HepG2 (cell line): Measurements from ENCODE around the gene CGB8. TPM values are rescaled to one million over a fixed set of nuclear protein-coding genes. Genes with fewer than 3 reads are reported as not detected.

Source experiments
- ATAC-seq: fragments of 200-7000 bp; cut with Tn5 transposase; 3 replicates; pipeline ENCODE4 v1.9.1; 2020; ENCODE audit warnings: mild to moderate bottlenecking, moderate library complexity
- BruUV-seq: library from RNA; stranded (reverse); fragments of 400-500 nt; replicated peaks from 2 replicates; lab custom pipeline; 2021; lab: Mats Ljungman, UMichigan
- CTCF ChIA-PET: fragments of 300-600 bp; formaldehyde crosslinking; extraction: SDS; loops from one replicate; lab custom pipeline; 2021; ENCODE audit warnings: low total read pairs, inconsistent platforms, low intra/inter-chr PET ratio; lab: Yijun Ruan, JAX
- POLR2A ChIA-PET: fragments of 350-600 bp; sonication (Branson Sonifier 250); formaldehyde crosslinking; loops from one replicate; lab custom pipeline; 2020; ENCODE audit warnings: antibody characterized with exemption, inconsistent platforms; lab: Yijun Ruan, JAX
- DNase-seq: peaks from one replicate; pipeline ENCODE4 v3.0.0-alpha.2; 2015; ENCODE audit warnings: low spot score
- FAIRE-seq: peaks from 3 replicates; lab custom pipeline; 2011; peaks lifted over from hg19 to GRCh38; lab: Jason Lieb, UNC
- H2AFZ ChIP-seq: one replicate; pipeline ENCODE4 v1.6.1; 2011; ENCODE audit warnings: low read length, inconsistent platforms
- H3K27ac ChIP-seq: fragments of 300-600 bp; 3 replicates; pipeline ENCODE4 v1.8.0; 2011; ENCODE audit warnings: mixed run types, mild to moderate bottlenecking, mixed read lengths, low read length, inconsistent platforms; ENCODE audit not compliant: insufficient read depth; ENCODE audit errors: extremely low read length
- H3K27me3 ChIP-seq, 2 experiments: fragments of 200-600 bp in 1 of 2; 2 replicates in 1 of 2; 3 replicates in 1 of 2; pipeline versions ENCODE4 v1.6.0 to v1.8.0; 2011; ENCODE audit warnings: low read length in 2 of 2, mild to moderate bottlenecking in 2 of 2, moderate library complexity in 2 of 2, inconsistent platforms in 1 of 2; ENCODE audit not compliant: insufficient read depth in 2 of 2, control insufficient read depth in 1 of 2
- H3K36me3 ChIP-seq, 2 experiments: fragments of 200-600 bp in 1 of 2; replicated peaks in 1 of 2; 2 replicates in 1 of 2; 3 replicates in 1 of 2; pipeline versions ENCODE4 v1.5.1 to v1.8.0; 2011; ENCODE audit warnings: low read length in 2 of 2, inconsistent platforms in 1 of 2; ENCODE audit not compliant: insufficient read depth in 2 of 2, control insufficient read depth in 1 of 2
- H3K4me1 ChIP-seq: 2 replicates; pipeline ENCODE4 v1.5.1; 2012; ENCODE audit warnings: low read length, inconsistent platforms; ENCODE audit not compliant: insufficient read depth
- H3K4me2 ChIP-seq: 2 replicates; pipeline ENCODE4 v1.6.0; 2011; ENCODE audit warnings: low read depth, low read length, inconsistent platforms
- H3K4me3 ChIP-seq, 3 experiments: fragments of 200-600 bp in 1 of 3; sonication (generic), shearing (Covaris generic) in 1 of 3; replicated peaks in 1 of 3; 2 replicates each; pipeline ENCODE4 v1.5.1; 2011 to 2016; ENCODE audit warnings: low read length in 3 of 3, inconsistent platforms in 2 of 3, low read depth in 2 of 3, mild to moderate bottlenecking in 2 of 3, control low read depth in 1 of 3, mixed read lengths in 1 of 3; ENCODE audit not compliant: insufficient read depth in 1 of 3
- H3K79me2 ChIP-seq: one replicate; pipeline ENCODE4 v1.6.1; 2011; ENCODE audit warnings: low read length, inconsistent platforms; ENCODE audit not compliant: insufficient read depth
- H3K9ac ChIP-seq: 2 replicates; pipeline ENCODE4 v1.6.0; 2011; ENCODE audit warnings: mild to moderate bottlenecking, low read depth, low read length, inconsistent platforms; ENCODE audit not compliant: insufficient read depth
- H3K9me3 ChIP-seq: 2 replicates; pipeline ENCODE4 v1.5.1; 2012; ENCODE audit warnings: mild to moderate bottlenecking, low read length
- H4K20me1 ChIP-seq: 2 replicates; pipeline ENCODE4 v1.6.0; 2011; ENCODE audit warnings: inconsistent platforms, mild to moderate bottlenecking, low read length, moderate library complexity; ENCODE audit not compliant: insufficient read depth
- ASH2L ChIP-seq: fragments of 300-600, 200-600 bp; sonication (generic); IDR thresholded peaks from 2 replicates; pipeline ENCODE4 v1.7.0; 2017; ENCODE audit warnings: low read depth, mild to moderate bottlenecking, moderate library complexity, mixed read lengths, low read length; ENCODE audit not compliant: insufficient read length
- ATF5 ChIP-seq: sonication (generic); formaldehyde crosslinking; IDR thresholded peaks from 2 replicates; pipeline ENCODE4 v1.4.0; 2020; ENCODE audit warnings: mild to moderate bottlenecking, low read depth, missing genetic modification reagents
- CENPX ChIP-seq: sonication (generic); formaldehyde crosslinking; IDR thresholded peaks from 2 replicates; pipeline ENCODE4 v1.9.0; 2021; ENCODE audit warnings: mild to moderate bottlenecking, missing genetic modification reagents, moderate library complexity
- CERS6 ChIP-seq: sonication (generic); formaldehyde crosslinking; IDR thresholded peaks from 2 replicates; pipeline ENCODE4 v1.5.0; 2020; ENCODE audit warnings: missing genetic modification reagents
- CREM ChIP-seq, 2 experiments: sonication (generic) in 1 of 2; formaldehyde crosslinking in 1 of 2; IDR thresholded peaks; 2 replicates each; pipeline versions ENCODE4 v1.4.0 to v1.6.1; 2016 to 2020; ENCODE audit warnings: antibody characterized with exemption in 1 of 2, mild to moderate bottlenecking in 1 of 2, missing genetic modification reagents in 1 of 2
- FOXA3 ChIP-seq: IDR thresholded peaks from 2 replicates; pipeline ENCODE4 v1.6.1; 2016; ENCODE audit warnings: missing genetic modification reagents, missing compliant biosample characterization
- FOXC1 ChIP-seq: sonication (generic); formaldehyde crosslinking; IDR thresholded peaks from 2 replicates; pipeline ENCODE4 v1.8.0; 2022; ENCODE audit warnings: mild to moderate bottlenecking, missing genetic modification reagents, borderline replicate concordance
- GTF2F1 ChIP-seq: fragments of 150-350 bp; IDR thresholded peaks from 2 replicates; pipeline ENCODE4 v1.6.1; 2014; ENCODE audit warnings: low read length
- GTF3A ChIP-seq: sonication (generic); formaldehyde crosslinking; conservative IDR thresholded peaks from 2 replicates; pipeline ENCODE4 v1.4.0; 2020; ENCODE audit warnings: mild to moderate bottlenecking, missing genetic modification reagents
- MXD3 ChIP-seq: IDR thresholded peaks from 2 replicates; pipeline ENCODE4 v1.6.1; 2016; ENCODE audit warnings: mild to moderate bottlenecking, missing biosample characterization, missing genetic modification reagents
- MXD4 ChIP-seq: IDR thresholded peaks from 2 replicates; pipeline ENCODE4 v1.6.1; 2016; ENCODE audit warnings: mild to moderate bottlenecking, missing biosample characterization, missing genetic modification reagents
- MXI1 ChIP-seq: IDR thresholded peaks from 3 replicates; pipeline ENCODE4 v1.6.1; 2012; ENCODE audit warnings: low read depth, low read length, inconsistent platforms, borderline replicate concordance
- NFYB ChIP-seq: sonication (generic); formaldehyde crosslinking; IDR thresholded peaks from 2 replicates; pipeline ENCODE4 v1.4.0; 2020; ENCODE audit warnings: missing genetic modification reagents
- PATZ1 ChIP-seq: sonication (generic); formaldehyde crosslinking; IDR thresholded peaks from 2 replicates; pipeline ENCODE4 v1.4.0; 2020; ENCODE audit warnings: missing genetic modification reagents
- PHF8 ChIP-seq: sonication (generic); formaldehyde crosslinking; IDR thresholded peaks from 2 replicates; pipeline ENCODE4 v1.5.0; 2020; ENCODE audit warnings: missing genetic modification reagents
- SALL2 ChIP-seq: sonication (generic); formaldehyde crosslinking; IDR thresholded peaks from 2 replicates; pipeline ENCODE4 v1.8.1; 2023; ENCODE audit warnings: mild to moderate bottlenecking, missing genetic modification reagents, inconsistent platforms
- ZFY ChIP-seq: sonication (generic); formaldehyde crosslinking; IDR thresholded peaks from 2 replicates; pipeline ENCODE4 v1.4.0; 2020; ENCODE audit warnings: missing genetic modification reagents
- ZNF382 ChIP-seq: sonication (generic); formaldehyde crosslinking; IDR thresholded peaks from 2 replicates; pipeline ENCODE4 v1.5.0; 2020; ENCODE audit warnings: missing genetic modification reagents, mild to moderate bottlenecking, borderline replicate concordance
- ZNF619 ChIP-seq: sonication (generic); formaldehyde crosslinking; IDR thresholded peaks from 2 replicates; pipeline ENCODE4 v1.4.0; 2020; ENCODE audit warnings: mild to moderate bottlenecking, missing genetic modification reagents
- ZNF773 ChIP-seq: sonication (generic); formaldehyde crosslinking; IDR thresholded peaks from 2 replicates; pipeline ENCODE4 v1.4.0; 2020; ENCODE audit warnings: missing genetic modification reagents, borderline replicate concordance
- ZNF841 ChIP-seq: sonication (generic); formaldehyde crosslinking; IDR thresholded peaks from 2 replicates; pipeline ENCODE4 v1.8.1; 2023; ENCODE audit warnings: missing genetic modification reagents, borderline replicate concordance
- WGBS: methylation state at CpG from one replicate; pipeline ENCODE4 v1.1.6; 2017; ENCODE audit warnings: low lambda C conversion rate; 5-methylcytosine and 5-hydroxymethylcytosine counted together
- in situ Hi-C: cut with HindIII; loops from 2 replicates; pipeline ENCODE4 v1.10.0; 2017; ENCODE audit warnings: low pct_unique_long_range_greater_than_20kb; ENCODE audit not compliant: extremely low pct_ligation_motif_present
- intact Hi-C: fragments of 100-400 bp; cut with micrococcal nuclease; formaldehyde crosslinking; loops from one replicate; pipeline ENCODE4 v1.10.0; 2022; ENCODE audit not compliant: unreplicated experiment
- polyA plus RNA-seq, 8 experiments: library from polyadenylated mRNA; depleted of rRNA in 3 of 8; stranded (reverse) in 7 of 8; unstranded in 1 of 8; fragments of >200 nt; fragmentation: Illumina TruSeq in 4 of 8; extraction: Trizol in 4 of 8; gene quantifications; 2 replicates each; pipeline versions ENCODE4 v1.2.1 to v1.2.3, GENCODE V29; 2011 to 2016; ENCODE audit warnings: low read depth in 4 of 8, missing spikeins in 1 of 8, mixed read lengths in 1 of 8; ENCODE audit not compliant: insufficient read depth in 1 of 8
- total RNA-seq, 5 experiments: library from RNA; depleted of rRNA; stranded (reverse); fragments of >200 nt; fragmentation: Illumina TruSeq; extraction: Trizol; gene quantifications; 2 replicates each; pipeline ENCODE4 v1.2.3, GENCODE V29; 2016; ENCODE audit warnings: low read depth in 1 of 5

The CGB8 gene
- total and polyA plus RNA-seq, 2 of the 13 experiments (the other 11 are each of a cell fraction or from before 2014, with no cell fraction given), result not detected

- Histone ChIP-seq H3K9ac (0 out of 2 replicates have a peak overlapping the region, but pooled peaks have one; percentile 54), H3K9me3 (no peaks in the 10 kb centered on the region), H2AFZ (no peak overlapping the region), H3K79me2 (no peaks in the 10 kb centered on the region), H3K4me2 (peak overlapping the region; percentile 98), H3K4me3 (peak overlapping the region in 2 of 3 experiments; percentile 10 to 63; a peak in 3 of 6 replicates), H3K4me1 (peaks cover 27% of the 10 kb centered on the region), H3K36me3 (peaks cover 4 to 19% of the 10 kb centered on the region in 2 experiments; a peak in 4 of 5 replicates), H4K20me1 (no peaks in the 10 kb centered on the region), H3K27ac (no peak overlapping the region), H3K27me3 (peaks cover 0 to 25% of the 10 kb centered on the region in 2 experiments; a peak in 3 of 5 replicates)
- intact Hi-C loops (no loop called here), in situ Hi-C loops (no loop called here)
- FAIRE-seq, result no peak
- WGBS, result 38% methylated on average over 23 of the region's 62 CpGs
- ATAC-seq, result peak; percentile 82
- ChIA-PET POLR2A (interaction anchor here (2.9 kb wide), 1 partner anchor 24 kb away, joined by 21 read pairs; the partner anchor contains the start of genes GYS1 and RUVBL2), CTCF (no interaction called here)
- no TSS peak for BruUV-seq
- DNase-seq, result peak; percentile 41
- no peak for TF ChIP-seq PHF8 (CRISPR knock-in tag)
- no peak for TF ChIP-seq ATF5 (CRISPR knock-in tag)
- no peak for TF ChIP-seq NFYB (CRISPR knock-in tag)
- peak; percentile 47; the same call in 1 of the 2 replicates for TF ChIP-seq ZFY
- TF ChIP-seq ZNF841 (CRISPR knock-in tag), result no peak
- TF ChIP-seq MXD3, result no peak
- no peak for TF ChIP-seq FOXC1
- TF ChIP-seq GTF2F1, result no peak
- TF ChIP-seq CERS6, result no peak
- no peak for TF ChIP-seq GTF3A (CRISPR knock-in tag)
- no peak for TF ChIP-seq ASH2L
- no peak for TF ChIP-seq SALL2 (CRISPR knock-in tag)
- no peak for TF ChIP-seq ZNF773 (CRISPR knock-in tag)
- 0 out of 2 replicates have a peak, but pooled peaks have one; percentile 24 for TF ChIP-seq MXD4 (CRISPR knock-in tag)
- TF ChIP-seq FOXA3 (CRISPR knock-in tag), result peak; percentile 7; the same call in 1 of the 2 replicates
- TF ChIP-seq CREM (IDR thresholded peaks at IDR 0.05), result no peak
- no peak for TF ChIP-seq CREM (CRISPR knock-in tag; IDR thresholded peaks at IDR 0.05)
- TF ChIP-seq CENPX (CRISPR knock-in tag), result no peak
- TF ChIP-seq PATZ1 (CRISPR knock-in tag), result no peak
- TF ChIP-seq ZNF619 (CRISPR knock-in tag), result no peak
- TF ChIP-seq MXI1, result 0 out of 3 replicates have a peak, but pooled peaks have one; percentile 29
- no peak for TF ChIP-seq ZNF382 (CRISPR knock-in tag)
These were observed 31.1 kb downstream of the CGB8 start for GRCh38 chr19:49017666-49018351.
